NCI-H2107 treated with DMSO at 0.1 percent for 48 hours (cell line): ENCODE results near the gene CD22.

ENCODE experiments used
- DNase-seq: peaks from one replicate; lab custom pipeline; 2025; ENCODE audit not compliant: unreplicated experiment; lab: John Stamatoyannopoulos, UW

CD22 gene

GRCh38 chr19:35313587-35313986 is 15.4 kb upstream of the CD22 start:
- DNase-seq = no peak

DNA sequence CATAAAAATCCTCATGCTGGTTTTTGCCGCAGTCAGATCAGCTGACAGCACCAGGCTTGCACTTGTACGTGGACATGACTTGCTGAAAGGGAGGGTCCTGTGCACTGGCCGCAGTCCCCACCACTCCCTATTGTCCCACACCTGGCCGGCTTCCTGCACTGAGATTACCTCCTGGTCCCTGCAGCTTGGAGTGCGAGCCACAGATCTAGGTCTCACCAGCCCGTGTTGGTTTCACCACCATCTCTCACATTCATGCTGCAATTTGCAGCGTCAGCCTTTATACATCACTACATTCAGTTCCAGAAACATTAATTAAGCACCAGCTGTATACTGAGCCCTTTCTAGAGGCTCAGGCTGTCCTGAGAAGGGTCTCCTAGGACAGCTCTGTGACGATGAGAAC is 15.0 kb upstream of the CD22 start:
- no peak for DNase-seq

GRCh38 chr19:35314858-35315470 is 14.0 kb upstream of the CD22 start:
- no peak for DNase-seq

GRCh38 chr19:35315883-35316282 is 13.1 kb upstream of the CD22 start:
- no peak for DNase-seq

- DNase-seq = no peak
Measured at GRCh38 chr19:35316560-35316959, 12.4 kb upstream of the CD22 start.

- DNase-seq = no peak
Measured at GRCh38 chr19:35317464-35318043, 11.4 kb upstream of the CD22 start.

- no peak for DNase-seq
Measured at GRCh38 chr19:35318679-35319448, 10.1 kb upstream of the CD22 start.

DNA sequence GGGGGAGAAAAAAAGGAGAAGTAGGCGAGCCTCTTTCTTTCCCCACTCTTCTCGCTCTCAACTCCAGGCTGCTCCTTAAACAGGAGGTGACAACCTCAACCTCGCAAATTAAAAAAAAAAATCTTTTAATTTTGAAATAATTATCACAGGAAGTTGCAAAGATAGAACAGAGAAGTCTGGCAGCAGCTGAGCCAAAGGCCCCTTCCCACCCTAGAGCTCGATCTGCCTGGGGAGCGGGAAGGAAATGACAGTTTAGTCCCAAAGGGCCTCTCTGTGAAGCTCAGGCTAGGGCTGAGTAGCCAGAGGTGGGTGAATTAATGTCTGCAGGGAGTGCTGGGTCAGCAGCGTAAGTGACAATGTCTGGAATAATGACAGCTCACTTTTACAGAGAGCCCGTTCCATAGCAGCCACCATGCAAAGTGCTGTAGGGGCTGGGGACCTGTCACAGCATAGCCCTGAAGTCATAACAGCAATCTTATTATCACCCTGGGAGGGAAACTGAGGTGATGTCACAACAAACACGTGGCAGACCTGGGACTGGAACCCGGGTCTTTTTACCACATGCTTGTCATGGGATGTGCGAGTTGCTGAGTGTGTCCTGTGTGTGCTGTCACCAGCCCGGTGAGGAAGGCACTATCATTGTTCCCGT is 8.8 kb upstream of the CD22 start:
- DNase-seq = no peak

DNA sequence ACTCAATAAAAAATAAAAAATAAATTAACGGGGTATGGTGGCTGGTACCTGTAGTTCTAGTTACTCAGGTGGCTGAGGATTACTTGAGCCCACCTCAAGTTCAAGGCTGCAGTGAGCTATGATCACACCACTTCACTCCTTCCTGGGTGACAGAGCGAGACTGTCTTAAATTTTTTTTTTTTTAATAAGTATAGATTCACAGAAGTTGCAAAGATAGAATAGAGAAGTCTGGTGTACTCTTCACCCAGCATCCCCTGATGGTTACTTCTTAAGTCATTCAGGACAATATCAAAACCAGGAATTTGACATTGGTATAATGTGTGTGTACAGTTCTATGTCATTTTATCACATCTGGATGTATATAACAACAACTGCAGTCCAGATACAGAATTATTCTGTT is 7.7 kb upstream of the CD22 start:
- DNase-seq = no peak

DNA sequence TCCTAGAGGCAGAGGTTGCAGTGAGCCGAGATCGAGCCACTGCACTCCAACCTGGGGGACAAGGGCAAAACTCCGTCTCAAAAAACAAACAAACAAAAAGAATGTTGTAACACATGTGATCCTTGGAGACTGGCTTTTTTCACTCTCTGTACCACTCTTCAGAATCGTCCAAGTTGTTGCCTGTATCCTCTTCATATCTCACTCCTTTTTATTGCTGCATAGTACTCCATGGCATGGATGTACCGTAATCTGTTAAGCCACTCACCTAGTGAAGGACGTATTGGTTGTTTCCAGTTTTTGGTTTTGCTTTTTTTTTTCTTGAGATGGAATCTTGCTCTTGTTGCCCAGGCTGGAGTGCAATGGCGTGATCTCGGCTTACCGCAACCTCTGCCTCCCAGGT is 7.0 kb upstream of the CD22 start:
- no peak for DNase-seq

DNA sequence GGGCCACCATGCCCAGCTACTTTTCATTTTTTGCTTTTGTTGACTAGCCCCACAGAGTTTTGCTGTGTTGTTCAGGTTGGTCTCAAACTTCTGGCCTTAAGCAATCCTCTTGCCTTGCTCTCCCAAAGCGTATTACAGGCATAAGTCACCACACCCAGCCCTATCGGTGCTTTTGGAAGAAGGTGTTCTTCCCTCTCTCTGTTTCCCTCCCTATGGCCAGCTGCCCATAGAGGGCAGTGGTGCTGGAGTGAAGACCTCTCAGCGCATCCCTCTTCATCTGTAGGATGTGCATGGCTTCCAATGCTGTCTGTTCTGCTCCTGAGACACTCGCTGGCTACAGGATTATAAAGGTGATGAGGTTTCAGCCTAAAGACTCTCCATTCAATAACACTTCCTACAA is 1.3 kb upstream of the CD22 start:
- no peak for DNase-seq

DNA sequence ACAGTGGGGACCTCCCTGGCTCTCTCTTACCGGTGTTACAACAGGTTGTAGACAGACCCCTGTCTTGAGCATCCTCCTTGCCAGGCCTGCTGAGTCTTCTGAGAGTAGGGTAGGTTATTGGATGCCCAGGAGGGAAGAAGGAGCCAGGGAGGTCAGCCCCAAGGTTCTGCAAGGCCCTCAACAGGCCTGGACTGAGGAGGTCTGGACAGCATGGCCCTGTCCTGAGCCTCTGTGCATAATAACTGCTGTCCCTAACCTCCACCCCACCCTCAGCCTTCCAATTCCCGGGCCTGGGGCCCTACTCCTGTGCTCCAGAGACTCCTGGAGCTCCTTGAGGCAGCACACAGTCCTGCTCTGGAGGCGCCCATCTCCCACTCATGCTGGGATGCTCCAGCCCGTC is 336 bp downstream of the CD22 start:
- no peak for DNase-seq

DNA sequence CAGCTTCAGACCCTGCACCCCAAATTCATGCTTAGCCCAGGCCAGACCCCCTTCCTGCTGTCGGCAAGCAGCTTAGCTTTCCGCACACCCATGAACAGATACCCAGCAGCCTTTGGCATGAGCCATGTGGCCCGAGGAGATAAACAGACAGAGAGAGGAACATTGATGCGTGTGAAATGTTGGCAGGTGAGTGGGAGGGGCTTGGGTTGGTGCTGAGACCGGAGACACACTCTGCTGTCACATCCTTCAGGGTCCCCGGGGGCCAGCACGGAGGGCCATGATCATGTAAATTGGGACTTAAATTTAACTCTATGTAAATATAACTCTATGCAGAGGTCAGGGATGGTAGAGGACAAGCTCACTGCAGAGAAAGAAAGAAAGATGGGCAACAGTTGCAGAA is 1.5 kb downstream of the CD22 start:
- no peak for DNase-seq

DNA sequence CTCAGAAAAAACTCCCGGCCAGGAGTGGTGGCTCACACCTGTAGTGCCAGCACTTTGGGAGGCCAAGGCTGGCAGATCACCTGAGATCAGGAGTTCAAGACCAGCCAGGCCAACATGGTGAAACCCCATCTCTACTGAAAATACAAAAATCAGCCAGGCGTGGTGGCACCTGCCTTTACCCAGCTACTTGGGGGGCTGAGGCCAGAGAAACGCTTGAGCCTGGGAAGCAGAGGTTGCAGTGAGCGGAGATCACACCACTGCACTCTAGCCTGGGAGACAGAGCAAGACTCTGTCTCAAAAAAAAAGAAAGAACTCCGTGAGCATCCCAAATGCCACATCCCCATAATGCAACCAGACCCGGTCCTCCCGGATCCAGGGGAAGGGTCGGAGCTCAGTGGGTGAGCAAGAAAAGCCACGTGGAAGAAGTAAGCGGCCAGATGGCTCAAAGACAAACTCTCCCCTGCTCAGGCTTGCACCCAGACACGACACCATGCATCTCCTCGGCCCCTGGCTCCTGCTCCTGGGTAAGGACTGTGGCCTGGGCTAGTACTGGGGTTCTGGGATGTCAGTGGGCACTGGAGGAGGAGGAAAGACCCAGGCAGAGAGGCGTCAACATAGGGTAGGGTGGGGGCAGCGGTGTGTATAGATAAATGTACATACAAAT is 2.7 kb downstream of the CD22 start:
- no peak for DNase-seq

- DNase-seq = no peak
Measured at GRCh38 chr19:35332817-35333216, 3.8 kb downstream of the CD22 start.

DNA sequence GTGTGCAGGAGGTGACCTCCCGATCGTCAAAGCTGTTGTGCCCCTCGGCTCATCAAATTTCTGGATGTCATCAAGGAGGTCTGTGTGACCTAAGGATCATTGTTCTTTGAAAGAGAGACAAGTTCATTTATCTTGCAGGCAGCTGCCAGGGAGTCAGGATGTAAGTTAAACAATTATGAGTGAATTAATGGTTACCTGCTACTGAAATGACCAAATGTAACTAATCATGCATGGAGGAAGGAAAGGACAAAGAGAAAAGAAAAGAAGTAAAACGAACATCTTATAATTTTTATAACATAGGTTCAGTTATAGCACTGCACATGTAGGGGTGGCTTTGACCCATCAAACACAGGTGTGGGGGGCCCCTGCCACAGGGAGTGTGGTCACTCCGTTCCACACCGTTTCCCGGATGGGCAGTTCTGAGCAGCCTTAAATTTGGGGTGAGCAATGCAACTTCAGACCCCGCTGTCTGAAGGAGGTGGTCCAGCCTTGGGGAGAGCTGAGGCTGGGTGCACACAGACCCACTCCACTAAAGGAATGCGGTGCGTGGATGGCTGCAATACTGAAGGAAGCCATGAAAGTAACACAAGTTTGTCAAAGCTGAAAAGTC is 5.3 kb downstream of the CD22 start:
- DNase-seq = no peak

GRCh38 chr19:35336166-35336955 is 7.4 kb downstream of the CD22 start:
- no peak for DNase-seq

GRCh38 chr19:35337097-35337983 is 8.4 kb downstream of the CD22 start:
- DNase-seq = no peak

DNA sequence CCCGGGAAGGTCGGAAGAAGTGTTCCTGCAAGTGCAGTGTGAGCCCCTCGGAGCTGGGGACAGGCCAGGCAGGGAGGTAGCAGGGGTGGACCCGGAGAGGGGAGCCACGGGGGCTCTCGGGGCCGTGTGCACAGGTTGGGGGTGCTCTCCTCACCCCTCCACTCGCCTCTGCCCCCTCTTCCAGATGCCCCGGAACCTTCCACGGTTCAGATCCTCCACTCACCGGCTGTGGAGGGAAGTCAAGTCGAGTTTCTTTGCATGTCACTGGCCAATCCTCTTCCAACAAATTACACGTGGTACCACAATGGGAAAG is 9.0 kb downstream of the CD22 start:
- no peak for DNase-seq

- DNase-seq = no peak
Measured at GRCh38 chr19:35340431-35340830, 11.4 kb downstream of the CD22 start.
